Thyroid gland (tissue), 4 donors: ENCODE data around the gene TMEM119.

ENCODE experiments used
- POLR2A ChIP-seq, 2 donors: fragments of 450-650 bp; IDR thresholded peaks; one replicate each; pipeline ENCODE4 v1.6.1; 2017; ENCODE audit warnings: antibody characterized with exemption in 2 of 2, mild to moderate bottlenecking in 2 of 2, moderate library complexity in 1 of 2
- TF ChIP-seq, protein P1 (sequence below), 6 experiments: fragments of 200-600 bp in 3 of 6; fragments of 450-650 bp in 3 of 6; sonication (generic) in 3 of 6; IDR thresholded peaks; one replicate each; pipeline ENCODE4 v1.5.1; 2016 to 2019; ENCODE audit warnings: antibody characterized with exemption in 6 of 6, mild to moderate bottlenecking in 2 of 6, inconsistent platforms in 1 of 6, moderate library complexity in 1 of 6

DNA sequence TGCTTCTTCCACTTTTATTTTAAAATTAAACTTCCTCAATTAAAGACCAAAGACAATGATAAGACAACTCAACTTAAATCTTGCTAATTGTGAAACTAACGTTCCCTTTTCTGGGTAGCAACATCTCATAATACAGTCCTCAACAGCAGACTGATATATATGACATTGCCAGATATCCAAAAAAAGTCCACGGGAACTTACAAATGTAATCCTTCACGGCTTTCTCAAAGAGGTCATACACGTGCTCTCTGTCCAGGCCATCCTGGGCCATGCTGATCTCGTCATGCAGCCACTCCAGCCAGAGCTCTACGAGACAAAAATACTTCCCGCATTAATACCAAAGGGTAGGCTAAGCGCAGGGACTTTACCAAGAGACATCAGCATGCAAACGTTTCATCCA lies 50.2 kb downstream of the TMEM119 start:
- TF ChIP-seq, protein P1, sequence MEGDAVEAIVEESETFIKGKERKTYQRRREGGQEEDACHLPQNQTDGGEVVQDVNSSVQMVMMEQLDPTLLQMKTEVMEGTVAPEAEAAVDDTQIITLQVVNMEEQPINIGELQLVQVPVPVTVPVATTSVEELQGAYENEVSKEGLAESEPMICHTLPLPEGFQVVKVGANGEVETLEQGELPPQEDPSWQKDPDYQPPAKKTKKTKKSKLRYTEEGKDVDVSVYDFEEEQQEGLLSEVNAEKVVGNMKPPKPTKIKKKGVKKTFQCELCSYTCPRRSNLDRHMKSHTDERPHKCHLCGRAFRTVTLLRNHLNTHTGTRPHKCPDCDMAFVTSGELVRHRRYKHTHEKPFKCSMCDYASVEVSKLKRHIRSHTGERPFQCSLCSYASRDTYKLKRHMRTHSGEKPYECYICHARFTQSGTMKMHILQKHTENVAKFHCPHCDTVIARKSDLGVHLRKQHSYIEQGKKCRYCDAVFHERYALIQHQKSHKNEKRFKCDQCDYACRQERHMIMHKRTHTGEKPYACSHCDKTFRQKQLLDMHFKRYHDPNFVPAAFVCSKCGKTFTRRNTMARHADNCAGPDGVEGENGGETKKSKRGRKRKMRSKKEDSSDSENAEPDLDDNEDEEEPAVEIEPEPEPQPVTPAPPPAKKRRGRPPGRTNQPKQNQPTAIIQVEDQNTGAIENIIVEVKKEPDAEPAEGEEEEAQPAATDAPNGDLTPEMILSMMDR (IDR thresholded peaks at IDR 0.05) = no peak
- TF ChIP-seq POLR2A (IDR thresholded peaks at IDR 0.05) = no peak
